Endodermal cell (in vitro differentiated cells): Measurements from ENCODE around the gene MOGAT1. TPM values are rescaled to one million over a fixed set of nuclear protein-coding genes. Genes with fewer than 3 reads are reported as not detected.

Experiments used
- DNase-seq: peaks from one replicate; pipeline ENCODE4 v3.0.0-alpha.2; 2017
- H3K27ac ChIP-seq: 2 replicates; pipeline ENCODE4 v1.5.1; 2013; ENCODE audit warnings: mild to moderate bottlenecking, low read depth, low read length, moderate library complexity
- H3K27me3 ChIP-seq: 2 replicates; pipeline ENCODE4 v1.6.1; 2013; ENCODE audit warnings: mild to moderate bottlenecking, low read length, moderate library complexity; ENCODE audit not compliant: insufficient read depth, control insufficient read depth, poor library complexity, severe bottlenecking
- H3K36me3 ChIP-seq: 2 replicates; pipeline ENCODE4 v1.7.0; 2013; ENCODE audit warnings: mild to moderate bottlenecking, low read length, moderate library complexity; ENCODE audit not compliant: control insufficient read depth, insufficient read depth
- H3K4me1 ChIP-seq: one replicate; pipeline ENCODE4 v1.7.0; 2013; ENCODE audit warnings: low read length; ENCODE audit not compliant: control insufficient read depth, insufficient read depth
- H3K4me3 ChIP-seq: 2 replicates; pipeline ENCODE4 v1.5.1; 2013; ENCODE audit warnings: mild to moderate bottlenecking, low read length, moderate library complexity
- H3K9ac ChIP-seq: 2 replicates; pipeline ENCODE4 v1.6.1; 2013; ENCODE audit warnings: mild to moderate bottlenecking, low read length, moderate library complexity; ENCODE audit not compliant: poor library complexity, severe bottlenecking; ENCODE audit errors: extremely low read depth
- H3K9me3 ChIP-seq: 2 replicates; pipeline ENCODE4 v1.6.1; 2013; ENCODE audit warnings: mild to moderate bottlenecking, low read length, moderate library complexity; ENCODE audit not compliant: control insufficient read depth
- H3K27ac Mint-ChIP-seq: 2 replicates; pipeline ENCODE4 v1.8.0; 2020; ENCODE audit warnings: mixed read lengths
- H3K27me3 Mint-ChIP-seq: 2 replicates; pipeline ENCODE4 v1.8.0; 2021; ENCODE audit warnings: mild to moderate bottlenecking, mixed read lengths; ENCODE audit not compliant: insufficient read depth
- H3K36me3 Mint-ChIP-seq: 2 replicates; pipeline ENCODE4 v1.8.0; 2020; ENCODE audit warnings: low read depth, mixed read lengths
- H3K4me1 Mint-ChIP-seq: 2 replicates; pipeline ENCODE4 v1.8.0; 2020; ENCODE audit warnings: mixed read lengths
- H3K4me3 Mint-ChIP-seq: 2 replicates; pipeline ENCODE4 v1.8.0; 2020; ENCODE audit warnings: mild to moderate bottlenecking, moderate library complexity, mixed read lengths
- H3K9me3 Mint-ChIP-seq: 2 replicates; pipeline ENCODE4 v1.8.0; 2020; ENCODE audit warnings: mild to moderate bottlenecking, mixed read lengths
- CTCF ChIP-seq: fragments of 200-600 bp; sonication (generic); conservative IDR thresholded peaks from 2 replicates; pipeline ENCODE4 v1.5.0; 2021; ENCODE audit warnings: antibody characterized with exemption, mild to moderate bottlenecking
- WGBS, 2 experiments: methylation state at CpG; one replicate each; pipeline versions ENCODE4 v1.1.5 to v1.1.7; 2013; ENCODE audit warnings: missing lambda C conversion rate in 2 of 2, mixed read lengths in 1 of 2; ENCODE audit not compliant: insufficient coverage in 1 of 2, insufficient read length in 1 of 2; 5-methylcytosine and 5-hydroxymethylcytosine counted together
- total RNA-seq, 2 donors: library from RNA; stranded (reverse); fragmentation: NEBNext Ultra II Directional in 1 of 2; extraction: Animal tissue kit (Norgen Biotek cat#: 25700) in 1 of 2; gene quantifications; 2 replicates in 1 of 2; 3 replicates in 1 of 2; pipeline ENCODE4 v1.2.1, GENCODE V29; 2021

The MOGAT1 gene
- total RNA-seq, 2 donors from 2014 or later: not detected

- Mint-ChIP-seq H3K9me3 (no peaks in the 10 kb centered on the region), H3K27ac (no peak overlapping the region), H3K36me3 (no peaks in the 10 kb centered on the region), H3K4me1 (no peaks in the 10 kb centered on the region), H3K27me3 (no peaks in the 10 kb centered on the region), H3K4me3 (no peak overlapping the region)
- WGBS, 2 experiments: 87% methylated on average over 3 of the region's 3 CpGs; no CpG with 5 or more reads in 1 of the 2 experiments
- no peak for DNase-seq
- H3K4me1 ChIP-seq: no peaks in the 10 kb centered on the region
- H3K36me3 ChIP-seq: no peaks in the 10 kb centered on the region
- no peaks in the 10 kb centered on the region for H3K27me3 ChIP-seq
- H3K4me3 ChIP-seq: no peak overlapping the region
- H3K9me3 ChIP-seq: no peaks in the 10 kb centered on the region
- no peak for TF ChIP-seq CTCF
- H3K9ac ChIP-seq: no peak overlapping the region
- H3K27ac ChIP-seq: no peak overlapping the region
Observed at GRCh38 chr2:222683805-222684204, 12.3 kb downstream of the MOGAT1 start.

GRCh38 chr2:222686086-222686750 is 14.8 kb downstream of the MOGAT1 start:
- Histone ChIP-seq H3K9ac (no peak overlapping the region), H3K27ac (no peak overlapping the region), H3K9me3 (no peaks in the 10 kb centered on the region), H3K27me3 (no peaks in the 10 kb centered on the region), H3K4me3 (no peak overlapping the region), H3K4me1 (no peaks in the 10 kb centered on the region), H3K36me3 (no peaks in the 10 kb centered on the region)
- no peak for DNase-seq
- Mint-ChIP-seq H3K36me3 (no peaks in the 10 kb centered on the region), H3K9me3 (no peaks in the 10 kb centered on the region), H3K4me3 (no peak overlapping the region), H3K4me1 (peaks cover 5% of the 10 kb centered on the region), H3K27ac (no peak overlapping the region), H3K27me3 (no peaks in the 10 kb centered on the region)
- 92 to 98% methylated on average over 4 to 5 of the region's 5 CpGs for WGBS, 2 experiments
- TF ChIP-seq CTCF: no peak

- no peak overlapping the region for H3K4me3 ChIP-seq
- no peak overlapping the region for H3K9ac ChIP-seq
- H3K4me1 ChIP-seq: no peaks in the 10 kb centered on the region
- H3K27ac Mint-ChIP-seq: no peak overlapping the region
- H3K27me3 Mint-ChIP-seq: no peaks in the 10 kb centered on the region
- no peaks in the 10 kb centered on the region for H3K36me3 Mint-ChIP-seq
- no peak overlapping the region for H3K4me3 Mint-ChIP-seq
- no peaks in the 10 kb centered on the region for H3K36me3 ChIP-seq
- DNase-seq: no peak
- 66% methylated on average over 2 of the region's 2 CpGs; no CpG with 5 or more reads in 1 of the 2 experiments for WGBS, 2 experiments
- H3K27ac ChIP-seq: no peak overlapping the region
- no peaks in the 10 kb centered on the region for H3K27me3 ChIP-seq
- H3K9me3 Mint-ChIP-seq: peaks cover 3% of the 10 kb centered on the region
- TF ChIP-seq CTCF: no peak
- H3K9me3 ChIP-seq: no peaks in the 10 kb centered on the region
- peaks cover 5% of the 10 kb centered on the region for H3K4me1 Mint-ChIP-seq
Observed at GRCh38 chr2:222688917-222689316, 17.5 kb downstream of the MOGAT1 start.
